H1 (cell line): ENCODE data around the gene CCDC191. TPM values are rescaled to one million over a fixed set of nuclear protein-coding genes. Genes with fewer than 3 reads are reported as not detected.

Experiments
- CTCF ChIA-PET: fragments of 300-600 bp; sonication (Branson Sonifier 250); formaldehyde crosslinking; loops from one replicate; lab custom pipeline; 2021; ENCODE audit not compliant: partially characterized antibody; lab: Charles Lee
- POLR2A ChIA-PET: fragments of 300-600 bp; sonication (Branson Sonifier 250); formaldehyde crosslinking; loops from one replicate; lab custom pipeline; 2021; ENCODE audit warnings: inconsistent platforms; ENCODE audit not compliant: partially characterized antibody; lab: Charles Lee
- DNase-seq, 2 experiments: peaks; one replicate each; pipeline versions ENCODE4 v3.0.0 to v3.0.0-alpha.2; 2010 to 2022; ENCODE audit warnings: low spot score in 2 of 2, low read depth in 1 of 2, mixed read lengths in 1 of 2
- FAIRE-seq: peaks from 2 replicates; lab custom pipeline; 2011; peaks lifted over from hg19 to GRCh38; lab: Jason Lieb, UNC
- H2AFZ ChIP-seq: 2 replicates; pipeline ENCODE4 v1.8.1; 2012; ENCODE audit warnings: low read length, inconsistent platforms
- H2AK5ac ChIP-seq: 2 replicates; pipeline ENCODE4 v1.6.1; 2013; ENCODE audit warnings: low read depth, low read length
- H2BK120ac ChIP-seq: replicated peaks from 2 replicates; pipeline ENCODE3; 2013; ENCODE audit warnings: low read depth, low read length, inconsistent platforms
- H2BK12ac ChIP-seq: 2 replicates; pipeline ENCODE4 v1.6.1; 2013; ENCODE audit warnings: low read depth, low read length
- H2BK15ac ChIP-seq: 2 replicates; pipeline ENCODE4 v1.6.1; 2013; ENCODE audit warnings: low read length
- H2BK20ac ChIP-seq: 2 replicates; pipeline ENCODE4 v1.6.1; 2013; ENCODE audit warnings: low read length
- H2BK5ac ChIP-seq: 2 replicates; pipeline ENCODE4 v1.6.1; 2013; ENCODE audit warnings: low read depth, low read length
- H3K14ac ChIP-seq: 2 replicates; pipeline ENCODE4 v1.6.1; 2013; ENCODE audit warnings: inconsistent platforms; ENCODE audit not compliant: insufficient read length
- H3K18ac ChIP-seq: 2 replicates; pipeline ENCODE4 v1.6.1; 2013; ENCODE audit warnings: low read length; ENCODE audit errors: extremely low read depth
- H3K23ac ChIP-seq: 2 replicates; pipeline ENCODE4 v1.6.1; 2013; ENCODE audit warnings: inconsistent platforms; ENCODE audit not compliant: insufficient read length
- H3K23me2 ChIP-seq: 2 replicates; pipeline ENCODE4 v1.6.1; 2013; ENCODE audit warnings: low read depth, low read length
- H3K27ac ChIP-seq: 2 replicates; pipeline ENCODE4 v1.6.1; 2011; ENCODE audit warnings: low read depth, low read length, inconsistent platforms
- H3K27me3 ChIP-seq, 4 experiments: replicated peaks in 1 of 4; 1 replicate in 1 of 4; 2 replicates in 3 of 4; pipeline versions ENCODE4 v1.6.1 to v1.8.1; 2011 to 2013; ENCODE audit warnings: low read length in 3 of 4, mild to moderate bottlenecking in 3 of 4, inconsistent platforms in 2 of 4, mixed read lengths in 2 of 4, moderate library complexity in 1 of 4; ENCODE audit not compliant: control insufficient read depth in 3 of 4, insufficient read depth in 3 of 4; ENCODE audit errors: extremely low read depth in 1 of 4
- H3K36me3 ChIP-seq, 4 experiments: 2 replicates each; pipeline versions ENCODE4 v1.6.1 to v1.8.1; 2011 to 2013; ENCODE audit warnings: mild to moderate bottlenecking in 4 of 4, low read length in 3 of 4, moderate library complexity in 2 of 4, control low read depth in 1 of 4, inconsistent platforms in 1 of 4; ENCODE audit not compliant: insufficient read depth in 4 of 4, control insufficient read depth in 2 of 4
- H3K4ac ChIP-seq: replicated peaks from 2 replicates; pipeline ENCODE3; 2013; ENCODE audit warnings: low read length, low read depth, mixed read lengths, inconsistent platforms; ENCODE audit not compliant: insufficient read length
- H3K4me1 ChIP-seq, 4 experiments: replicated peaks in 1 of 4; 1 replicate in 1 of 4; 2 replicates in 3 of 4; pipeline versions ENCODE4 v1.6.1 to v1.8.1; 2011 to 2013; ENCODE audit warnings: low read length in 3 of 4, inconsistent platforms in 2 of 4, mixed read lengths in 1 of 4; ENCODE audit not compliant: insufficient read depth in 4 of 4, control insufficient read depth in 3 of 4
- H3K4me2 ChIP-seq, 2 experiments: 2 replicates each; pipeline versions ENCODE4 v1.6.1 to v1.8.1; 2011 to 2013; ENCODE audit warnings: low read depth in 2 of 2, low read length in 2 of 2, control low read depth in 1 of 2, inconsistent platforms in 1 of 2, mild to moderate bottlenecking in 1 of 2; ENCODE audit not compliant: insufficient read depth in 1 of 2
- H3K4me3 ChIP-seq, 4 experiments: fragments of 200-600, 300-600 bp in 1 of 4; sonication (generic), shearing (Covaris generic), sonication (Bioruptor Twin) in 1 of 4; 2 replicates each; pipeline versions ENCODE4 v1.5.1 to v1.8.1; 2011 to 2016; ENCODE audit warnings: low read length in 4 of 4, low read depth in 3 of 4, control low read depth in 2 of 4, inconsistent platforms in 2 of 4, mild to moderate bottlenecking in 2 of 4, mixed read lengths in 1 of 4, moderate library complexity in 1 of 4; ENCODE audit not compliant: insufficient read depth in 2 of 4; ENCODE audit errors: extremely low read depth in 1 of 4
- H3K56ac ChIP-seq: replicated peaks from 2 replicates; pipeline ENCODE3; 2013; ENCODE audit warnings: low read depth, mild to moderate bottlenecking, mixed read lengths, low read length, inconsistent platforms; ENCODE audit not compliant: insufficient read length
- H3K79me1 ChIP-seq: 2 replicates; pipeline ENCODE4 v1.6.1; 2013; ENCODE audit warnings: low read depth, low read length, control low read depth
- H3K79me2 ChIP-seq, 2 experiments: 2 replicates each; pipeline versions ENCODE4 v1.6.1 to v1.8.1; 2012 to 2013; ENCODE audit warnings: low read length in 2 of 2, mild to moderate bottlenecking in 2 of 2, inconsistent platforms in 1 of 2; ENCODE audit not compliant: insufficient read depth in 2 of 2, control insufficient read depth in 1 of 2
- H3K9ac ChIP-seq, 4 experiments: replicated peaks in 1 of 4; 1 replicate in 1 of 4; 2 replicates in 3 of 4; pipeline versions ENCODE4 v1.6.1 to v1.8.1; 2011 to 2013; ENCODE audit warnings: low read depth in 3 of 4, low read length in 3 of 4, control low read depth in 2 of 4, mild to moderate bottlenecking in 2 of 4, moderate library complexity in 2 of 4, inconsistent platforms in 1 of 4; ENCODE audit errors: extremely low read depth in 1 of 4
- H3K9me3 ChIP-seq, 2 experiments: 2 replicates each; pipeline versions ENCODE4 v1.6.1 to v1.8.1; 2012 to 2013; ENCODE audit warnings: mild to moderate bottlenecking in 2 of 2, moderate library complexity in 2 of 2, control low read depth in 1 of 2, inconsistent platforms in 1 of 2, low read depth in 1 of 2, low read length in 1 of 2, mixed read lengths in 1 of 2; ENCODE audit not compliant: insufficient read depth in 2 of 2
- H4K20me1 ChIP-seq, 2 experiments: replicated peaks in 1 of 2; 2 replicates each; pipeline versions ENCODE3 to v1.8.1; 2011 to 2013; ENCODE audit warnings: inconsistent platforms in 2 of 2, low read length in 2 of 2, mild to moderate bottlenecking in 1 of 2; ENCODE audit not compliant: insufficient read depth in 2 of 2, control insufficient read depth in 1 of 2
- H4K5ac ChIP-seq: 2 replicates; pipeline ENCODE4 v1.6.1; 2013; ENCODE audit warnings: low read length, low read depth, mixed read lengths, inconsistent platforms; ENCODE audit not compliant: insufficient read length
- H4K8ac ChIP-seq: 2 replicates; pipeline ENCODE4 v1.8.0; 2013; ENCODE audit warnings: mild to moderate bottlenecking, moderate library complexity, low read length, inconsistent platforms; ENCODE audit not compliant: insufficient read depth; ENCODE audit errors: extremely low read depth
- H4K91ac ChIP-seq: replicated peaks from 2 replicates; pipeline ENCODE3; 2013; ENCODE audit warnings: low read length, mixed read lengths, inconsistent platforms; ENCODE audit not compliant: insufficient read length
- BACH1 ChIP-seq: IDR thresholded peaks from 2 replicates; pipeline ENCODE4 v1.6.1; 2012; ENCODE audit warnings: low read length, improper control_type of control experiment
- BCL11A ChIP-seq, 2 experiments: IDR thresholded peaks; one replicate each; pipeline ENCODE4 v1.6.1; 2011; ENCODE audit warnings: low read depth in 2 of 2, low read length in 2 of 2, mild to moderate bottlenecking in 2 of 2
- CBX5 ChIP-seq: fragments of 300-800, 300-1000 bp; sonication (generic); IDR thresholded peaks from 2 replicates; pipeline ENCODE4 v1.7.1; 2016; ENCODE audit warnings: antibody characterized with exemption, low read length, low read depth
- CBX8 ChIP-seq: fragments of 300-800, 300-1000 bp; sonication (generic); IDR thresholded peaks from 2 replicates; pipeline ENCODE4 v1.7.1; 2016; ENCODE audit warnings: low read depth, low read length, borderline replicate concordance
- CEBPB ChIP-seq: IDR thresholded peaks from 2 replicates; pipeline ENCODE4 v1.6.1; 2012; ENCODE audit warnings: low read depth, low read length
- CHD1 ChIP-seq: IDR thresholded peaks from 2 replicates; pipeline ENCODE4 v1.6.1; 2012; ENCODE audit warnings: low read depth, low read length, improper control_type of control experiment
- CREB1 ChIP-seq: IDR thresholded peaks from 2 replicates; pipeline ENCODE4 v1.6.1; 2012; ENCODE audit warnings: inconsistent platforms
- EGR1 ChIP-seq: IDR thresholded peaks from 2 replicates; pipeline ENCODE4 v1.6.1; 2011; ENCODE audit warnings: low read depth, low read length, borderline replicate concordance
- KDM1A ChIP-seq: fragments of 200-600, 300-600 bp; sonication (generic); IDR thresholded peaks from 2 replicates; pipeline ENCODE4 v1.7.1; 2016; ENCODE audit warnings: mild to moderate bottlenecking, low read length, borderline replicate concordance
- PHF8 ChIP-seq: fragments of 200-600 bp; sonication (generic); conservative IDR thresholded peaks from 2 replicates; pipeline ENCODE4 v1.7.1; 2012; ENCODE audit warnings: low read depth, mild to moderate bottlenecking, inconsistent platforms, low read length, moderate library complexity
- POLR2AphosphoS5 ChIP-seq: IDR thresholded peaks from 2 replicates; pipeline ENCODE4 v1.6.1; 2011; ENCODE audit warnings: low read depth, low read length
- POU5F1 ChIP-seq: IDR thresholded peaks from 2 replicates; pipeline ENCODE4 v1.6.1; 2011; ENCODE audit warnings: low read depth, mild to moderate bottlenecking, low read length, moderate library complexity
- RAD21 ChIP-seq, 2 experiments: IDR thresholded peaks in 1 of 2; conservative IDR thresholded peaks in 1 of 2; 2 replicates each; pipeline ENCODE4 v1.6.1; 2011; ENCODE audit warnings: low read depth in 2 of 2, low read length in 2 of 2, improper control_type of control experiment in 1 of 2, inconsistent platforms in 1 of 2, mild to moderate bottlenecking in 1 of 2, moderate library complexity in 1 of 2
- SIRT6 ChIP-seq: IDR thresholded peaks from one replicate; pipeline ENCODE4 v1.7.1; 2012; ENCODE audit warnings: low read length, inconsistent platforms
- SP2 ChIP-seq: IDR thresholded peaks from 2 replicates; pipeline ENCODE4 v1.6.1; 2012; ENCODE audit warnings: mild to moderate bottlenecking, low read length, inconsistent platforms
- SUZ12 ChIP-seq: fragments of 200-600 bp; sonication (generic); IDR thresholded peaks from 2 replicates; pipeline ENCODE4 v1.6.1; 2012; ENCODE audit warnings: mild to moderate bottlenecking, inconsistent platforms, low read length, moderate library complexity, mixed read lengths
- WGBS, 2 experiments: shearing (Covaris generic) in 1 of 2; methylation state at CpG; one replicate each; pipeline versions ENCODE4 v1.1.6 to v1.1.7; 2013 to 2015; ENCODE audit warnings: low lambda C conversion rate in 2 of 2, mixed read lengths in 2 of 2, inconsistent platforms in 1 of 2, low coverage in 1 of 2, missing lambda C conversion rate in 1 of 2; ENCODE audit not compliant: insufficient replicate concordance in 2 of 2, insufficient coverage in 1 of 2, insufficient read length in 1 of 2; ENCODE audit errors: extremely low coverage in 1 of 2, missing lambda C conversion rate in 1 of 2; 5-methylcytosine and 5-hydroxymethylcytosine counted together
- polyA plus RNA-seq, 7 experiments: library from polyadenylated mRNA; depleted of rRNA in 3 of 7; stranded (reverse) in 5 of 7; unstranded in 2 of 7; fragments of >200 nt in 5 of 7; fragments of 200-250 nt in 2 of 7; gene quantifications; 1 replicate in 5 of 7; 2 replicates in 1 of 7; 4 replicates in 1 of 7; pipeline versions ENCODE4 v1.2.1 to v1.2.3, GENCODE V29; 2011 to 2013; ENCODE audit warnings: missing spikeins in 2 of 7, mixed read lengths in 2 of 7
- total RNA-seq: library from RNA; stranded (reverse); fragmentation: NEBNext Ultra II Directional; extraction: Animal tissue kit (Norgen Biotek cat#: 25700); gene quantifications from 2 replicates; pipeline ENCODE4 v1.2.1, GENCODE V29; 2021

The CCDC191 gene
- total and polyA plus RNA-seq, 2 of the 8 experiments (the other 6 are each of a cell fraction or from before 2014, with no cell fraction given), result 0.65 to 1.3 TPM

- Histone ChIP-seq H2BK12ac (no peak overlapping the region), H3K36me3 (no peaks in the 10 kb centered on the region), H3K23ac (no peak overlapping the region), H4K8ac (no peak overlapping the region), H2BK120ac (no peak overlapping the region), H3K9me3 (no peaks in the 10 kb centered on the region), H3K4me2 (no peak overlapping the region), H3K4me1 (peaks cover 0 to 4% (median 0%) of the 10 kb centered on the region in 4 experiments; a peak in 1 of 7 replicates), H3K18ac (no peak overlapping the region), H4K5ac (no peak overlapping the region), H3K4me3 (no peak overlapping the region), H2AK5ac (no peak overlapping the region), H3K9ac (no peak overlapping the region), H3K27ac (no peak overlapping the region), H3K4ac (no peak overlapping the region), H2BK5ac (no peak overlapping the region), H3K79me1 (no peaks in the 10 kb centered on the region), H2AFZ (no peak overlapping the region), H2BK15ac (no peak overlapping the region), H3K27me3 (no peaks in the 10 kb centered on the region), H4K20me1 (no peaks in the 10 kb centered on the region), H4K91ac (no peak overlapping the region), H3K79me2 (no peaks in the 10 kb centered on the region), H3K23me2 (no peaks in the 10 kb centered on the region), H2BK20ac (no peak overlapping the region), H3K56ac (no peak overlapping the region), H3K14ac (no peak overlapping the region)
- ChIA-PET POLR2A (no interaction called here), CTCF (no interaction called here)
- FAIRE-seq (no peak), DNase-seq (no peak)
- WGBS, 2 experiments, result 88% methylated on average over 2 of the region's 2 CpGs; no CpG with 5 or more reads in 1 of the 2 experiments
- TF ChIP-seq SP2, result no peak
- TF ChIP-seq POLR2AphosphoS5, result no peak
- no peak for TF ChIP-seq SUZ12
- TF ChIP-seq SIRT6, result no peak
- no peak for TF ChIP-seq KDM1A
- no peak for TF ChIP-seq EGR1
- no peak for TF ChIP-seq CBX5
- TF ChIP-seq CEBPB, result no peak
- TF ChIP-seq CHD1, result no peak
- TF ChIP-seq CBX8, result no peak
- no peak for TF ChIP-seq RAD21 (IDR thresholded peaks at IDR 0.05 in 1 of 2, conservative IDR thresholded peaks at IDR 0.05 in 1 of 2; ENCODE audit: low read depth in 2 of 2, low read length in 2 of 2)
- TF ChIP-seq PHF8, result no peak
- TF ChIP-seq BCL11A (IDR thresholded peaks at IDR 0.05; ENCODE audit: low read depth in 2 of 2, low read length in 2 of 2), result no peak
- no peak for TF ChIP-seq CREB1
- TF ChIP-seq BACH1, result no peak
- TF ChIP-seq POU5F1, result no peak
Observed at GRCh38 chr3:114020907-114021306, 35.4 kb downstream of the CCDC191 start.
